GM23338 (cell line): ENCODE data around the gene SSR3. TPM values are rescaled to one million over a fixed set of nuclear protein-coding genes. Genes with fewer than 3 reads are reported as not detected.

Experiments
- ATAC-seq: fragments of 200-7000 bp; cut with Tn5 transposase; 3 replicates; pipeline ENCODE4 v1.9.1; 2020
- DNase-seq: peaks from one replicate; pipeline ENCODE4 v3.0.0-alpha.2; 2015; ENCODE audit warnings: low spot score
- H2AFZ ChIP-seq: fragments of 200-600 bp; sonication (generic); 2 replicates; pipeline ENCODE4 v1.8.0; 2016; ENCODE audit warnings: antibody characterized with exemption, mild to moderate bottlenecking, moderate library complexity
- H3F3A ChIP-seq: fragments of 200-600 bp; sonication (generic); replicated peaks from 2 replicates; pipeline ENCODE4 v1.8.0; 2017; ENCODE audit warnings: antibody characterized with exemption, mixed run types, low read depth
- H3K27ac ChIP-seq: fragments of 200-600 bp; sonication (generic); 2 replicates; pipeline ENCODE4 v1.6.1; 2016; ENCODE audit warnings: low read depth
- H3K27me3 ChIP-seq: fragments of 200-600 bp; sonication (generic); 2 replicates; pipeline ENCODE4 v1.8.0; 2016; ENCODE audit warnings: mild to moderate bottlenecking, mixed run types, moderate library complexity; ENCODE audit not compliant: insufficient read depth
- H3K36me3 ChIP-seq: fragments of 200-600 bp; sonication (generic); 2 replicates; pipeline ENCODE4 v1.8.0; 2016; ENCODE audit warnings: mild to moderate bottlenecking; ENCODE audit not compliant: insufficient read depth
- H3K4me1 ChIP-seq: fragments of 200-600 bp; sonication (generic); 2 replicates; pipeline ENCODE4 v1.8.0; 2016; ENCODE audit warnings: mild to moderate bottlenecking, moderate library complexity; ENCODE audit not compliant: insufficient read depth
- H3K4me2 ChIP-seq: fragments of 200-600 bp; sonication (generic); 2 replicates; pipeline ENCODE4 v1.7.1; 2017; ENCODE audit warnings: mixed run types
- H3K4me3 ChIP-seq: fragments of 200-600 bp; sonication (generic); 2 replicates; pipeline ENCODE4 v1.6.1; 2016; ENCODE audit warnings: mixed run types
- H3K79me2 ChIP-seq: fragments of 200-600 bp; sonication (generic); replicated peaks from 2 replicates; pipeline ENCODE4 v1.8.0; 2017; ENCODE audit warnings: mild to moderate bottlenecking; ENCODE audit not compliant: insufficient read depth
- H3K9me2 ChIP-seq: fragments of 200-600 bp; sonication (generic); 2 replicates; pipeline ENCODE4 v1.8.0; 2017; ENCODE audit not compliant: insufficient read depth
- H4K20me1 ChIP-seq: fragments of 200-600 bp; sonication (generic); replicated peaks from 2 replicates; pipeline ENCODE4 v1.8.0; 2017; ENCODE audit warnings: mild to moderate bottlenecking; ENCODE audit not compliant: insufficient read depth
- H3K27ac Mint-ChIP-seq: 2 replicates; pipeline ENCODE4 v1.8.0; 2020; ENCODE audit warnings: inconsistent platforms, mild to moderate bottlenecking, moderate library complexity, mixed read lengths
- H3K27me3 Mint-ChIP-seq: 3 replicates; pipeline ENCODE4 v1.8.0; 2022; ENCODE audit warnings: low read depth, mild to moderate bottlenecking, moderate library complexity, mixed read lengths, inconsistent platforms; ENCODE audit not compliant: insufficient read depth, poor library complexity
- H3K36me3 Mint-ChIP-seq: 3 replicates; pipeline ENCODE4 v1.8.0; 2021; ENCODE audit warnings: low read depth, mild to moderate bottlenecking, inconsistent platforms, moderate library complexity, mixed read lengths
- H3K4me1 Mint-ChIP-seq: 3 replicates; pipeline ENCODE4 v1.8.0; 2020; ENCODE audit warnings: mild to moderate bottlenecking, inconsistent platforms, mixed read lengths
- H3K4me3 Mint-ChIP-seq: 3 replicates; pipeline ENCODE4 v1.8.0; 2021; ENCODE audit warnings: moderate library complexity, mild to moderate bottlenecking, inconsistent platforms, mixed read lengths
- H3K9me3 Mint-ChIP-seq: 3 replicates; pipeline ENCODE4 v1.8.0; 2020; ENCODE audit warnings: moderate library complexity, mild to moderate bottlenecking, inconsistent platforms, mixed read lengths
- CREB1 ChIP-seq: fragments of 250-450 bp; sonication (Bioruptor Pico); IDR thresholded peaks from 2 replicates; pipeline ENCODE4 v1.5.0; 2020; ENCODE audit warnings: low read depth, mild to moderate bottlenecking, moderate library complexity
- CTCF ChIP-seq, 2 experiments: fragments of 200-600 bp in 1 of 2; sonication (generic) in 1 of 2; conservative IDR thresholded peaks; 2 replicates each; pipeline versions ENCODE4 v1.5.1 to v1.6.1; 2016 to 2017; ENCODE audit warnings: antibody characterized with exemption in 2 of 2, low read depth in 2 of 2, mild to moderate bottlenecking in 2 of 2, moderate library complexity in 1 of 2
- ETS1 ChIP-seq: IDR thresholded peaks from 2 replicates; pipeline ENCODE4 v1.6.1; 2016; ENCODE audit warnings: antibody characterized with exemption
- EZH2 ChIP-seq: fragments of 200-600 bp; sonication (generic); IDR thresholded peaks from one replicate; pipeline ENCODE4 v1.8.0; 2017; ENCODE audit warnings: antibody characterized with exemption, mild to moderate bottlenecking, low read depth; ENCODE audit not compliant: unreplicated experiment
- EZH2phosphoT487 ChIP-seq: fragments of 200-600 bp; sonication (generic); IDR thresholded peaks from one replicate; pipeline ENCODE4 v1.8.1; 2018; ENCODE audit warnings: antibody characterized with exemption; ENCODE audit not compliant: unreplicated experiment
- JUNB ChIP-seq: IDR thresholded peaks from one replicate; pipeline ENCODE4 v1.6.1; 2016; ENCODE audit warnings: antibody characterized with exemption; ENCODE audit not compliant: unreplicated experiment
- NANOG ChIP-seq: IDR thresholded peaks from 2 replicates; pipeline ENCODE4 v1.6.1; 2016; ENCODE audit warnings: antibody characterized with exemption, borderline replicate concordance
- POLR2AphosphoS5 ChIP-seq: IDR thresholded peaks from 2 replicates; pipeline ENCODE4 v1.6.1; 2016; ENCODE audit warnings: antibody characterized with exemption, low read depth
- STAT1 ChIP-seq: IDR thresholded peaks from one replicate; pipeline ENCODE4 v1.6.1; 2016; ENCODE audit warnings: antibody characterized with exemption; ENCODE audit not compliant: unreplicated experiment
- ZNF114 ChIP-seq: fragments of 250-450 bp; sonication (Bioruptor Pico); IDR thresholded peaks from 2 replicates; pipeline ENCODE4 v1.5.0; 2020; ENCODE audit warnings: mild to moderate bottlenecking, moderate library complexity
- ZNF462 ChIP-seq: fragments of 250-450 bp; sonication (Bioruptor Pico); IDR thresholded peaks from 2 replicates; pipeline ENCODE4 v1.5.0; 2020; ENCODE audit warnings: mild to moderate bottlenecking, moderate library complexity
- polyA plus RNA-seq: library from polyadenylated mRNA; unstranded; fragments of >200 nt; fragmentation: Nextera tagmentation; extraction: Ambion mirVana; gene quantifications from 2 replicates; pipeline ENCODE4 v1.2.1, GENCODE V29; 2016
- total RNA-seq: library from RNA; depleted of rRNA; stranded (reverse); fragments of >200 nt; shearing (Covaris generic); gene quantifications from 2 replicates; pipeline ENCODE4 v1.2.3, GENCODE V29; 2014
- TF ChIP-seq, protein P1 (sequence below): IDR thresholded peaks from one replicate; pipeline ENCODE4 v1.6.1; 2018; ENCODE audit warnings: antibody characterized with exemption; ENCODE audit not compliant: unreplicated experiment

SSR3 gene
- total and polyA plus RNA-seq, 2 experiments from 2014 or later = 143 to 173 TPM

DNA sequence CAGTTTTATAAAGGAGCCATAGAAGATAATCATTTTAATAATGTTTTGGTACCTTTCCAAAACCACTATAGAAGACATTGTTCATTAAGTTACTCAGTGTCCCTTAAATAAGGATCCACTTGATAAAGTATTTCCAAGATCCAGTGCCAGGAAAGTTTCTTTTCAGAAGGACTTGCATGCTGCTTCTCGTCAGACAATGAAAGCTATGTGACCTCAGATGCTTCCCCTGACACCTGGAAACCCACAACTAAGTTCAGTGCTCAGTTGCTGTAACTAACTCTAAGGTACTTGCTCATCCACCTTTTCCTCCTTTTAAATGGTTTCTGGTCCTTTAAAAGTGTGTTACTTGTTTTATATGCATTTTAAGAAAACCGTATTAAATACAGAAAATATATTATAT lies 7.3 kb downstream of the SSR3 start:
- Histone ChIP-seq H3K4me1 (no peaks in the 10 kb centered on the region), H3K4me3 (no peak overlapping the region), H3K27ac (no peak overlapping the region), H3K9me2 (no peaks in the 10 kb centered on the region), H2AFZ (no peak overlapping the region), H3K36me3 (peaks cover 77% of the 10 kb centered on the region), H4K20me1 (peaks cover 30% of the 10 kb centered on the region), H3F3A (no peaks in the 10 kb centered on the region), H3K4me2 (no peak overlapping the region), H3K27me3 (no peaks in the 10 kb centered on the region), H3K79me2 (peaks cover 84% of the 10 kb centered on the region)
- DNase-seq (no peak), ATAC-seq (no peak)
- TF ChIP-seq STAT1 (no peak), CTCF (conservative IDR thresholded peaks at IDR 0.05; ENCODE audit: low read depth in 2 of 2) (no peak), ETS1 (no peak), ZNF114 (CRISPR knock-in tag) (no peak), EZH2phosphoT487 (no peak), POLR2AphosphoS5 (no peak), NANOG (no peak), CREB1 (no peak), EZH2 (no peak), ZNF462 (CRISPR knock-in tag) (no peak), JUNB (no peak)
- TF ChIP-seq, protein P1, sequence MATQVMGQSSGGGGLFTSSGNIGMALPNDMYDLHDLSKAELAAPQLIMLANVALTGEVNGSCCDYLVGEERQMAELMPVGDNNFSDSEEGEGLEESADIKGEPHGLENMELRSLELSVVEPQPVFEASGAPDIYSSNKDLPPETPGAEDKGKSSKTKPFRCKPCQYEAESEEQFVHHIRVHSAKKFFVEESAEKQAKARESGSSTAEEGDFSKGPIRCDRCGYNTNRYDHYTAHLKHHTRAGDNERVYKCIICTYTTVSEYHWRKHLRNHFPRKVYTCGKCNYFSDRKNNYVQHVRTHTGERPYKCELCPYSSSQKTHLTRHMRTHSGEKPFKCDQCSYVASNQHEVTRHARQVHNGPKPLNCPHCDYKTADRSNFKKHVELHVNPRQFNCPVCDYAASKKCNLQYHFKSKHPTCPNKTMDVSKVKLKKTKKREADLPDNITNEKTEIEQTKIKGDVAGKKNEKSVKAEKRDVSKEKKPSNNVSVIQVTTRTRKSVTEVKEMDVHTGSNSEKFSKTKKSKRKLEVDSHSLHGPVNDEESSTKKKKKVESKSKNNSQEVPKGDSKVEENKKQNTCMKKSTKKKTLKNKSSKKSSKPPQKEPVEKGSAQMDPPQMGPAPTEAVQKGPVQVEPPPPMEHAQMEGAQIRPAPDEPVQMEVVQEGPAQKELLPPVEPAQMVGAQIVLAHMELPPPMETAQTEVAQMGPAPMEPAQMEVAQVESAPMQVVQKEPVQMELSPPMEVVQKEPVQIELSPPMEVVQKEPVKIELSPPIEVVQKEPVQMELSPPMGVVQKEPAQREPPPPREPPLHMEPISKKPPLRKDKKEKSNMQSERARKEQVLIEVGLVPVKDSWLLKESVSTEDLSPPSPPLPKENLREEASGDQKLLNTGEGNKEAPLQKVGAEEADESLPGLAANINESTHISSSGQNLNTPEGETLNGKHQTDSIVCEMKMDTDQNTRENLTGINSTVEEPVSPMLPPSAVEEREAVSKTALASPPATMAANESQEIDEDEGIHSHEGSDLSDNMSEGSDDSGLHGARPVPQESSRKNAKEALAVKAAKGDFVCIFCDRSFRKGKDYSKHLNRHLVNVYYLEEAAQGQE = no peak
- Mint-ChIP-seq H3K9me3 (no peaks in the 10 kb centered on the region), H3K27me3 (peaks cover 2% of the 10 kb centered on the region), H3K36me3 (peaks cover 87% of the 10 kb centered on the region), H3K4me3 (no peak overlapping the region), H3K27ac (no peak overlapping the region), H3K4me1 (peaks cover 5% of the 10 kb centered on the region; the same call in 2 of the 3 replicates)
